ENCODE data around the gene SERBP1.
"Not testable (repeated sequence)": the region's sequence is repeated elsewhere in the genome, so short reads cannot be mapped to it uniquely, and the experiment has no call there.

SERBP1 gene

GRCh38 chr1:67430358-67431155 lies at the start of gene SERBP1:
SERBP1 (minus strand) TSS chr1:67430402; CDS start chr1:67430300, 102 bp downstream.
- peak; percentile 98 for DNase-seq

DNA sequence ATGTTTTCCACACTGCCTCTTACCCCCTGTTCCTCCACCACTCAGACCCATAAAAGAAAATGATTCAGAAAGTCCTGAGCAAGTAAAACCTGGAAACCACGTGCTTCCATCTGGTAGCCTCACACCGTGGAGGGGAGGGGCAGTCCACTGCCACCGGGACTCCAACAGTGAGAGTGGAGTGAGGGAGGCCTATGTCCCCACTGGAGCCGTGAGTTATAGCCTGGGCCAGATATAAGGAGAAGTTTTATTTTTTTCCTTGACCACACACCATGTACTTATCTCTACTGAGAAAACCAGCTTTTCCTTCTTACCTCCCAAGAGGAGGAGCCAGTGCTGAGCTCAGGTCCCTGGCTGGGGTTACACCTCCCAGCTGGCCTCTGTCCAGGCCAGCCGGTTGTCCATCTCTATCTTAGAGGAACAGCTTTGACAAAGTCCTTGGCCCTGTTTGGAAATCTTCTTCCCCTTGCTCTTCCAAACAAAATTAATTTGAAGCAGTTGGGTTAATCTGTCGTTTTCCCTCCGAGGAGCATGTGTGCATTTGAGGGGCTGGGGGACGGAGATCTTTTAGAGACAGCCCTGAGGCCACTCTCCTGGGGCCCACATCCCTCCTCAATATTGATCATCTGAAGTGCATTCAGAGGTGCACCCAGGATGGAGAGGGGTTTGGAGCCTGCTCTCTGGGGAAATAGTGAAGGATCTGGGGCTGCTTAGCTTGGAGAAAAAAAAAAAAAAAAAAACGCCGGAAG lies 49.1 kb upstream of the SERBP1 start:
- no peak for DNase-seq

DNA sequence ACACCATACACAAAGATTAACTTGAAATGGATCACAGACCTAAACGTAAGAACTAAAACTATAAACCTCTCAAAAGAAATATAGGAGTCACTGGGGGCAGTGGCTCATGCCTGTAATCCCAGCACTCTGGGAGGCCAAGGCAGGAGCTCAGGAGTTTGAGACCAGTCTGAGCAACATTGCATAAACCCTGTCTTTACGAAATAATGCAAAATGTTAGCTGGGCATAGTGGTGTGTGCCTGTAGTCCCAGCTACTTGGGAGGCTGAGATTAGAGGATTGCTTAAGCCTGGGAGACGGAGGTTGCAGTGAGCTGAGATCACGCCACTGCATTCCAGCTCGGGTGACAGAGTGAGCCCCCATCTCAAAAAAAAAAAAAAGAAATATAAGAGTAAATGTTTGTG lies 46.7 kb upstream of the SERBP1 start:
- no peak for DNase-seq

- DNase-seq = no peak
Measured at GRCh38 chr1:67476006-67476482, 45.8 kb upstream of the SERBP1 start.

DNA sequence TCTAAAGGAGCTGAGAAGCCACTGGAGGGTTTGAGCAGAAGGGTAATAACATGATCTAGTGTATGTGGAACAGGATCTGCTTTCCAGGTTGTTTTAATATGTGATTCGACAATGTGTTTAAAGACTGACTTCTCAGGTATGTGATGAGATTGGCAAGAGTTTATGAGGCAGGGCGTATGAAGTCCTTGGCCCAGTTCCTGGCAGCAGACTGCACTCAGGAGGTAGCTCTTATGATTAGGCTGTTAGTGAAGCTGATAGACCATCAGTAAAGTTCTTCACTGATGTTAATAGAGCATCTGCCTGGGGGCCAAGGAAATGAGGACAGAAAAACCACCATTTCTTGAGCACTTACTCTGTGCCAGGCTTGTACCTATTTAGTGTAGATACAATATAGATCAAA lies 41.9 kb upstream of the SERBP1 start:
- DNase-seq = no peak

DNA sequence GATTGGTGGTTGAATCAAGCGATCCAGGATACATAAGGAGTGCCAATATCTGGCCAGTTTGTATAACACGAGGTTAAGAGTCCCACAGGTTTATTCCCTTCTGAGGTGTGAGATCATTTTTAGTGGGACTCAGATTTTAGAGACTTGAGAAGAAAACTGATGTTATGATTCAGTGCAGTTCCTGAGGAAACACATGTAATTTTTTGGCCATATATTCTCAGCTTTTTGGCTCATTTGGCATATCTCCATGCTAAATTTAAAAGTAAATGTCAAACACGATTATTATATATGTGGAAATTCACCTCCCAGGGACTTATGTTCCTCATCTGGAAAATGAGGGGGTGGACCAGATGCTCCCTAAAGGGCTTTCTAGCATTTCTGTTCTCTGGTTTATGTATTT lies 39.2 kb upstream of the SERBP1 start:
- no peak for DNase-seq

GRCh38 chr1:67468066-67468718 lies 38.0 kb upstream of the SERBP1 start:
- no peak for DNase-seq

DNA sequence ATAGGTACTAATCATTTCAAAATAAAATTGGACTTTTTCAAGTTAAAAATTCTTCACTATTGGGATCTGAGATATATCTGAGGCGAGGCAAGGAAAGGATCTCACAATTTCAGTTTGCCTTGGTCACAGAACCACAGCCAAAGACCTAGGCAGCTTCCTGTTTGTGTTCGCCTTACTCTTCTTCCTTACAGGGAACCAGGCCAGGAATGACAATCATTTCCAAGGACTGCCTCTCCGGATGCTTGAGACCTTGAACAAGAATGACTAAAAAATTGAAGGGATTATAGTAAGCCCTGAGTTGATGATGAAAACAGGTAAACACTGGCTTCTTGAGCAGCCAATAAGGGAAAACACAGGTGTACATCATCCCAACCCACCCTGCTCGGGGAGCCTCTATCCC lies 35.2 kb upstream of the SERBP1 start:
- DNase-seq = no peak

DNA sequence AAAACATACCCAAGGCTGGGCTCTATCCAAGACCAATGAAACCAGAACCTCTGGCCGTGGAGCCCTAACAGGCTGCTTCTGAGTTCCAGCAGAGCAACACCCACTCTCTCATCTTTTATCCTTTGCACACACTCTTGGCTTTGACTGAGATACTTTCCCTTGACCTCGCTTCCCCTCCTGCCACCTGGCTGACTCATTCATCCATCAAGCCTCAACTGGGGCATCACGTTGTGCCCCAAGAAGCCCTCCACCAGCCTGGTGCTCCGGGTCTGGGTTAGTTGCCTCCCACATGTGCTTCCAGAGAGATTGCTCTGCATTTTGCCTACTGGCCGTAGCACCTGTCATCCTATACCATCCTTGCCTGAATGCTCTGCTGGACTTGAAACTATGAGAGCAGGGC lies 34.5 kb upstream of the SERBP1 start:
- no peak for DNase-seq

DNA sequence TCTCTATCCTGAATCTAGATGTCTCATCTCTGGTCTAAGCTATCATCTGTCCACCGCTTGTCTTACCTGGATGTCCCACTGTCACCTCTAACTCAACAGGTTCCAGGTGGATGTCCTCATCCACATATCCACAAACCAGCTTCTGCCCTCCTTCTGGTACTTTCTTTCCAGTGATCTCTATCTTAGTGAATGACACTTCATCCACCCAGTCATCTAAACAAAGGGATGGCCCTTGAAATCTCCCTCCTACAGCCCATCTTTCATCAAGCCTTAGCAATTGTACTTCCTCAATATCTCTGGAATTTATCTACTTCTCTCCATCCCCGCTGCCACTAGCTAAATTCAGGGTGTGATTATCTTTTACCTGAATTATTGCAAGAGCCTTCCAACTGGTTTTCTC lies 33.9 kb upstream of the SERBP1 start:
- no peak for DNase-seq

DNA sequence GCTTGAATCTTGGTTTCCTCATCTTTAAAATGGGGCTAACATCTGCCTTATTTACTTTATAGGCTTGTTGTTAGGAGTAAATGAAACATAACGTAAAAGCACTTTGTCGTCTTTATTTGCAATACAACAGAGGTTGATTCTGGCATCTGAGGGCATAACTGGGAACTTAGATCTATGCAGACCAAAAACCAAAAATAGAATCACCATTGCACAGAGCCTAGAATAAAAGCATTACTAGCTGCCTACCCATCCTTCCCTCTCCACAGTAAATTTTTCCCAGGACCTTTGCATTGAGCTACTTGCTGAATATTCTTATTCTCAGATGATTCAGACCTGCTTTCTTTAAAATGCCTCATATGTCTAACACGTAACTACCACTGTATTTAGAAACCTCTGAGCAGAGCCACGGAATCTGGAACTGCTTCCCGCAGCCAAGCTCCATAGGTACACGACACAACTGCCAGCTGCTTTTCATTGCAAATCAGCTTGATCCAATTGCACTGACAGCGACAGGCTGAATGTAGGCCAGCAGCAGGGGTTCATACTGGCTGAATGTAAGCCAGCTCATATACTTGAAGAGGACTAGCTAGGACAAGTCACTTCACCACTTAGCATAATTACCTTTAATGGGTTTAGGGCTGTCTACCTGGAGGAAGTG lies 33.2 kb upstream of the SERBP1 start:
- DNase-seq = peak; percentile 93

GRCh38 chr1:67460676-67461500 lies 30.7 kb upstream of the SERBP1 start:
- DNase-seq = no peak

GRCh38 chr1:67459068-67459467 lies 28.9 kb upstream of the SERBP1 start:
- peak; percentile 86 for DNase-seq

GRCh38 chr1:67458663-67459062 lies 28.5 kb upstream of the SERBP1 start:
- no peak for DNase-seq

DNA sequence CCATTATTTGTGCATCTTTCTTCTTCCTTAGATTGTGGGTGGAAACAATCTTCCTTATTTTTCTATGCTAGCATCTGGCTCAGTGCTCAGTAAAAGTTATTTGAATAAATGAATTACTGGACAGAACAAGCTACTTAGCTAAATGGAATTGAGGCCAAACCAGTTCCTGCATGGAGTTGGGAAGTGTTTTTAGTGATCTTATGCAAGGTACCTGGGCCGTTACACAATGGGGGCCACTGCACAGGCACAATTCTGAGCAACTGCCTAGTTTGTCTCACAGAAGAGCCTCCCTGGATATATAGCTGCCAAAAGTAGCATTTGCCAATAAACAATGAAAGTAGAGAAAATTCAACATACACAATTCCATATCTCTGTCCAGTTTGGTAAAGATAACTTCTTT lies 27.0 kb upstream of the SERBP1 start:
- no peak for DNase-seq

GRCh38 chr1:67451815-67452214 lies 21.6 kb upstream of the SERBP1 start:
- DNase-seq = no peak

DNA sequence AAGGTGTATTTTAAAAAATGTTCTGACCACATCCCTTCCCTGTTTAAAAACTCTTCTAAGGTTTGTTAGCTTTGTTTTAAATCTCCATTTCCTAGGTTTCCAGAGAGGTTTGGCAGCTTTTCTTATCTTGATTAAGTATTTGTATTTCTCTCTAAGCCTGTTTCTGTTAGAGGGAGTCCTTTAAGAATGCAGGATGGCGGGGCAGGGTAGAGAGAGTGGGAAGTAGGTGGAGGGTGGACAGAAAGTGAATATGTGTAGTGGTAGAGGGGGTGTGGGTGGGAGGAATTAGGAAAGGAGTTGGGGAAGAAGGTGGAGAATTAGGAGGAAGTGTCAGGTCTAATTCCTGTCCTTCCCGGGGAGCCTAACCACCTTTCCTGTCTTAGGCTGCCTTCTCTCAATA lies 21.2 kb upstream of the SERBP1 start:
- no peak for DNase-seq

- no peak for DNase-seq
Measured at GRCh38 chr1:67446893-67447292, 16.7 kb upstream of the SERBP1 start.

GRCh38 chr1:67446014-67446413 lies 15.8 kb upstream of the SERBP1 start:
- not testable (repeated sequence) for DNase-seq

DNA sequence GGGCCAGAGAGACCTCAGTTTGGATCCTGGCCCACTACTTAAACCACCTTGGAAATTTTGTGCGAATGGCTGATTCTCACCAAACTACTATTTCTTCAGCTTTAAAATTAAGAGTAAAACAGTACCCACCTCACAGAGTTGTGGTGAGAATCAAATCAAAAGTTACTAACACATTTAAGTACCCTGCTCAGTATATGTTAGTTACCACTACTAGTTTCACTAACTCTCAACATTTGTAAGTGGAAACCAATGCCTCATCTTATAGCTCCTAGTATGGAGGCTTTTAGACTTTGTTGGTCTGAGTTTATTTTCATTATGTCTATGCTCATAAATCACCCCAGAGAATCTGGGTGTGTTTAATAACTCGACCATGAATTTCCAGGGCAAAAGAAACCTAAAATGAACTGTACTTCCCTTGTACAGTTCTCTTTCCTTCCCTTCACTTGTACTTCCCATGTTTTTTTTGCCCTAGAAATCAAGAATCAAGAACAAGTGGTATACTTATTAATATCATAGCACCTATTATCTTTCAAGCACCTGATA lies 11.6 kb upstream of the SERBP1 start:
- DNase-seq = no peak

- DNase-seq = peak; percentile 19
Measured at GRCh38 chr1:67441183-67441582, 11.0 kb upstream of the SERBP1 start.

- DNase-seq = no peak
Measured at GRCh38 chr1:67440339-67440738, 10.1 kb upstream of the SERBP1 start.

Measured in NCI-H146 (cell line).